GM19043 (cell line): Measurements from ENCODE around the gene HK3.
"Not testable (repeated sequence)": the region's sequence is repeated elsewhere in the genome, so short reads cannot be mapped to it uniquely, and the experiment has no call there.

Source experiments
- ATAC-seq: cut with Tn5 transposase; IDR thresholded peaks from one replicate; pipeline ENCODE4 v1.9.1; 2021; ENCODE audit warnings: low read depth; ENCODE audit not compliant: unreplicated experiment

HK3 gene

DNA sequence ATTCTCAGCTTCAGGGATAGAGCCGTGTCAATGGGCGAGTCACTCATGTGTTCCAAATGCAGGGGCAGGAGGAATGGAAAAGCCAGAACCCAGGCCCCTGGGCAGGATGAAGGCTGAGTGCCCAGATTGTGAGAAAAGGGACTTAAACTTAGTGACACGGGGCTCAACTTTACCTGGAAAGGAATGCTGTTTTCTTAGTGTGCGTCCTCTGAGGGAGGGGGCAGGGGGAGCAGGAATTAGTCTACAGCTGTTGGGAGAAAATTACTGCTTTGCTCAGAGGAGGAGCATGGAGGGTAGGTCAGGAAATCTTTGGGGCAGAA lies 14.6 kb downstream of the HK3 start:
- no peak for ATAC-seq

DNA sequence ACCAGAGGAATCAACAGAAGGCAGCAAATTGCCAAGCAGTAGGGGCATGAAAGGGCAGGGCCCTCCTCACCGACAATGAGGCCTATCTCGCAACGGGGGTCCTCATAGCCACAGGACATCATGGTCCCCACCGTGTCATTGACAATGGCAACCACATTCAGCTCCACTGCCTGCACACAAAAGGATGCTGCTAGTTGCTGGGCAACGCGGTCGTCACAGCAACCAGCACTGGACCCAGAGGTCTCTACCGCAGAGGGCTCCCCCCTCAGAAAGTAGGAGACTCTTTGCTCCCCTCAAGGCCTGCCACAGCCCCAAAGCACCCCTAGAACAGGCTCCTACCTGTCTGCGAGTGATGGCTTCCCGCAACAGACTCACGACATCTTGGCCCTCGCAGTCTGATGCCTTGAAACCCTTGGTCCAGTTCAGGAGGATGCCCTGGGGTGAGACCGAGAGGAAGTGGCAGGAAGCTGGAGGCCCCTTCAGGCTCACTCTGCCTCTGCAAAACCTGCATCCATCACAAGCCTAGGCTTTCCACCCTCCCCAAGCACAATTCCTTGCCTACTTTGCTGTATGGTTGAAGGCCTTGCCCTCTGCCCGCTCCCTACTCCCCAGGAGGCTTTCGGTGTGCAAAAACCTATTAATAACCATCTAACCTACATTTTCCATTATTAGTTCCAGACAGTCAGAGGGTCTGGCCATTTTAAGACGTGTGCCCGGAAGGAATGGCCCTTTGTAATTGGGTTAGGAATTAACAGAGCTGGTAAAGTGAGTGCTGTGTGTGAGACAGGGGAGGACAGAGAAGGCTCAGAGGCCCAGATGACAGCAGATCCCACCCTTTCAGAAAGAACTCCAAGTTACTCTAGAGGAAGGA lies 15.2 kb downstream of the HK3 start:
- no peak for ATAC-seq

DNA sequence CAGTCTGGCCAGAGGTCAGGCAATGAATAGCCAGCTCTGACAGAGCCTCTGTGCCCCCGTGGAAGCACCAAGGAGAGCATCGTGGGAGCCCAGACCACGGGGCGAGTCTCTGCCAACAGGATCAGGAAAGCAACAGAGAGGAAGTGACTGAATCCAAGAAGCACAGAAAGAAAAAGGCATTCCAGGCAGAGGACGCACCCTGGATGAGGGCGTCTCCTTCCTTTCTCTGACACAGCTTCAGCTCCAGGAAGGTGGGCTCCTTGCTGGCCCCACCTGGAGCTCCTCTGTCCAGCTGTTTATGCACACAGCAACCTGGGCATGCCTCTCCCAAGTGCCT lies 16.6 kb downstream of the HK3 start:
- no peak for ATAC-seq

DNA sequence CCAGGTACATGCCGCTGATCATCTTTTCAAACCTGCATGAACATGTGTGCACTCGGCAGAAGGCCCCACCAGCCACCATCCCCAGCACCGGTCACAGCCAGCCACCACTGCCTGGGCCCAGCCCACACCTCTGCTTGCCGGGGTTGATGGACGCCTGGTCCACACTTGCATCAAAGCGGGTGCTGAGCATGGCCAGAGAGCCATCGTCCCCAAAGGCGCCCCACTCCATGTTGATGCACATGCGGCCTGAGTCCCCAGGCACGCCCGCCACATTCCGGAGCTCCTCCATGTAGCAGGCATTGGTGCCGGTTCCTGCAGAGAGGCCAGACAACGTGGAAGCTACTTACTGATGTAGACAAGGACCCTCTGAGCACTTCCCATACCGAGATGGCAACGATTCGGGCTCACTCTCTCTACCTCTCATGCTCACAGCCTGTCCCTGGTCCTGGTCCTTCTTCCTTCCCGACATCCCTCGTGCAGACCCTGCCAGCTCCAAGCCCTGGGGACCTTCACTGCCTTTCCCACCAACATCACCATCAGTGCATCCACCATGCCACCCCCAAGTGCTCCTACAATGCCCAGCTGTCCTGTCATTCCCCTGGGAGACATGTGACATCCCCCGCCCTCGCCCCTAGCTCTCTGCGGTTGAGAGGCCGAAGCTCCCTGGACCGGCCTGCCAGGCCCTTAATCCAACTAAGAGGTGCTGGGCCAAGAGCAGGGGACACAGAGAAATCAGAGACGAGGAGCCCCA lies 17.2 kb downstream of the HK3 start:
- no peak for ATAC-seq

DNA sequence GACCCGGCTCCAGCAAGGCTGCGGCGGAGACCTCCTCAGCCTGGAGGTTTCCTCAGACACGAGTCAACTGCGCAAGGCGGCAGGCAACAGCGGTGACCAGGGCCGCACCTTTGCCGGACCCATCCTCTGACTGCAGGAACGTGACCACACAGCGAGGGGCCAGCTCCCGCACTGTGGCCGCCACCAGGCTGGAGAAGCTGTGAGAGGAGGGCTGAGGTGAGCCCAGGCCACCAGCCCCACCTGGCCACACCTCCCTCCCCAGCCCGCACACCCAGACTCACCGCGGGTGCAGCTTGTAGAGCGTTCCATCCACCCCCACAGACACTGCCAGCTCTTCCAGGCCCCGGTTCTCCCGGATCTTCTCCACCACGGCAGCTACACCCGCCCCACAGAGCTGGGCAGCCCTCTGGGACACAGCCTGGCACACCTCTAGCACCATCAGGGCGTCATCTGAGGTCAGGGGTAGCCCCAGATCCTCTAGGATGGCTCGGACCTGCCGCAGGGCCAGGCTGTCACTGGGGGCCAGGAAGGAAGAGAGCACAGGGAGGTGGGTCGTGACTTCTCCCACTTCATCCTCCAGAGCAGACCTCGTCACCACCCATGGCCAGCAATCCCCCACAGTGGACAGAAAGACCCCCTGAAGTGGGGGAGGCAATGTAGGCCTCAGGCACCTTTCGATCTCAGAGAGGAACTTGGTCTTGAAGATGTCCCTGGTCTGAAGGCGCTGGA lies 18.0 kb downstream of the HK3 start:
- no peak for ATAC-seq

DNA sequence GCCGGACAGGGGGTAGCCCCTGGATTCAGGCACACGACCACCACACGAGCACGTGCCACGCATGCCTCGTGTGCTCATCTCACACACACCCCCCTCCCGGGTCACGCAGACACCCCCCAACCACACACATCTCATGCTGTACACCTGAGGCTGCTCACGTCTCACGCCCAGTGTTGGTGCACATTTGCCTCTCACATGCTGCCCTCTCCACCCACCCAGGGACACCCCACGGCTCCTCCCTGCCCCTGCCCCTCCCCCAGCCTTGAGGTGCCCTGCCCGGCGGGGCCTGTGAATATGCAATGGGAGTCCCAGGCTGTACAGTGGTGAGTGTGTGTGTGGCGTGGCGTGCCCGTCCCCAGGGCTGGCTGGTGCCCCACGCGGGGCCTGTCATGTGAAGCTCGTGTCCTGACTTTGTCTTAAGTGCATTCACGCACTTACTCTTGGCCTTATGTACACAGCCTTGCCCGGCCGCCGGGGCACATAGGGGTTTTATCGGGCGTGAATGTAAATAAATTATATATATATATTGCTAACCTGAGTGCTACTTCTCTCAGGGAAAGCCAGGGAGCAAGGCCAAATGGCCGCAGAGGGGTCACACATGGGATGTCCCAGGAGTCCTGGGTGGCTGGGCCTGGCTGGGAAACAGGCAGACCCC lies 18.7 kb downstream of the HK3 start:
- ATAC-seq: no peak

DNA sequence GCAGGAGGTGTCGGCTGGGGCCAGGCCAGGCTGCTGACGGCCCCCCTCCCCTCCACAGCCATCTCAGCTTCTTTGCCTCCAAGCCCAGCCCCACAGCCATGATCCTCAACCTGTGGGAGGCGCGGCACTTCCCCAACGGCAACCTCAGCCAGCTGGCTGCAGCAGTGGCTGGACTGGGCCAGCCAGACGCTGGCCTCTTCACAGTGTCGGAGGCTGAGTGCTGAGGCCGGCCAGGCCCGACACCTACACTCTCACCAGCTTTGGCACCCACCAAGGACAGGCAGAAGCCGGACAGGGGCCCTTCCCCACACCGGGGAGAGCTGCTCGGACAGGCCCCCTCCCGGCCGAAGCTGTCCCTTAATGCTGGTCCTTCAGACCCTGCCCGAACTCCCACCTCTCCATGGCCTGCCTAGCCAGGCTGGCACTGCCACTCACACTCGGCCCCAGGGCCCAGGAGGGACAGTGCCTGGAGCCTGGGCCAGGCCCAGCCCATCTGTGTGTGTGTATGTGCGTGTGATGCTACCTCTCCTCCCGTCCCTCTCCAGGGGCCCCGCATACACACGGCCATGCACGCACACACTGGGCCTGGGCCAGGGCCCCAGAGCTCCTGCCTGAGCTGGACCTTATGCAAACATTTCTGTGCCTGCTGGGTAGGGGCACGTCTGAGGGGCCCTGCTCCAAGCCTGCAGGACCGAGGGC lies 19.3 kb downstream of the HK3 start:
- ATAC-seq: no peak

DNA sequence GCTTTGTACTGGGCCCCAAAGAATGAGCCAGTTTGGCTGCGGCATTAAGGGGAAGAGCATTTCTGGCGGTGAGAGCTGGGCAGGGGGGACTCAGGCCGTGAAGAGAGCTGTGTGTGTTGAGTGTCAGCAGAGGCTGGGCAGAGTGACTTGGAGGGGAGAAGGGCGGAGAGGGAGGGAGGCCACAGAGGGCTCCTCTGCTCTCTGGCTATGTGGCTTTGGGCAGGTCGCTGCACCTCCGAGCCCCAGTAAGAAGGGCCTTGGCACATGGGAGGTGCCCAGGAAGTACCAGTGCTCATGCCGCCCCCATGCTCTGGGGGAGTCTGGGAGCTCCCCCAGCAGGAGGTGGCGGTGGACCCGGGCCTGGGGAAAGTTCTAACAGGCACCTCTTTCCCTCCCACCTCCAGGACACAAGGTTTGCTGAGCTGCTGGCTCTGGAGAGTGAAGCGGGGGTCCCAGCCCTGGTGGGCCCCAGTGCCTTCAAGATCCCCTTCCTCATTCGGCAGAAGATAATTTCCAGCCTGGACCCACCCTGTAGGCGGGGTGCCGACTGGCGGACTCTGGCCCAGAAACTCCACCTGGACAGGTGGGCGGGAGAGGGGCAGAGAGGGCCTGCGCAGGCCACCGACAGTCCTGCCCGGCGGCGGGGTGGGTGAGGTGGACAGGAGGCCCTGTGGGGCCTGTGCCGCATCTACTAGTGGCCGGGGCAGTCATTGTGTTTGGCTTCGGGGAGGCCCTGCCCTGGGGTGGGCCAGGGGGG lies 20.1 kb downstream of the HK3 start:
- ATAC-seq: no peak

DNA sequence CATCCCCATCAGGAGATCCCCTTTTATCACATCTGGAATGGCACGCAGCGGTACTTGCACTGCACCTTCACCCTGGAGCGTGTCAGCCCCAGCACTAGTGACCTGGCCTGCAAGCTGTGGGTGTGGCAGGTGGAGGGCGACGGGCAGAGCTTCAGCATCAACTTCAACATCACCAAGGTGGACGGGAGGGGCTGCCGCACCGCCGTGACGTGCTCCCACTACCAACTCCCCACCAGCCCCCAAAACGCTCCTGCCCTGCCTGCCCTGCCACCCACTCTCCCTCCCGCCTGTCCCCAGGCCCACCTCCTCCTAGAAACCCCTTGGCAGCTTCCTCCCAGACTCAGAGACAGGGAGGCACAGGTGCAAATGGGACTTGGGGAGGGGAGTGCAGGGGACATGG lies 20.7 kb downstream of the HK3 start:
- ATAC-seq: no peak

DNA sequence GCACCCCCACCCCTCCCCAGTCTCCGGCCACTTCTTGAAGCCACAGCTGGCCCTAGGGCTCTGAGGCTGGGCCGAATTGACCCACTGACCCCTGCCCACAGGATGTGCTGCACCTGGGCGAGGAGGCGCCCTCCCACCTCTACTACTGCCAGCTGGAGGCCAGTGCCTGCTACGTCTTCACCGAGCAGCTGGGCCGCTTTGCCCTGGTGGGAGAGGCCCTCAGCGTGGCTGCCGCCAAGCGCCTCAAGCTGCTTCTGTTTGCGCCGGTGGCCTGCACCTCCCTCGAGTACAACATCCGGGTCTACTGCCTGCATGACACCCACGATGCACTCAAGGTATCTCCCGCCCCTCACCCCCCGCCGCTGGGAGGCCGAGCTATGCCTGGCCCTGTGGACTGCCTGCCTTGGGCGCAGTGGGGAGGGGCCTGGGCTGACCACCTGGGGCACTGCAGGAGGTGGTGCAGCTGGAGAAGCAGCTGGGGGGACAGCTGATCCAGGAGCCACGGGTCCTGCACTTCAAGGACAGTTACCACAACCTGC lies 21.3 kb downstream of the HK3 start:
- no peak for ATAC-seq

DNA sequence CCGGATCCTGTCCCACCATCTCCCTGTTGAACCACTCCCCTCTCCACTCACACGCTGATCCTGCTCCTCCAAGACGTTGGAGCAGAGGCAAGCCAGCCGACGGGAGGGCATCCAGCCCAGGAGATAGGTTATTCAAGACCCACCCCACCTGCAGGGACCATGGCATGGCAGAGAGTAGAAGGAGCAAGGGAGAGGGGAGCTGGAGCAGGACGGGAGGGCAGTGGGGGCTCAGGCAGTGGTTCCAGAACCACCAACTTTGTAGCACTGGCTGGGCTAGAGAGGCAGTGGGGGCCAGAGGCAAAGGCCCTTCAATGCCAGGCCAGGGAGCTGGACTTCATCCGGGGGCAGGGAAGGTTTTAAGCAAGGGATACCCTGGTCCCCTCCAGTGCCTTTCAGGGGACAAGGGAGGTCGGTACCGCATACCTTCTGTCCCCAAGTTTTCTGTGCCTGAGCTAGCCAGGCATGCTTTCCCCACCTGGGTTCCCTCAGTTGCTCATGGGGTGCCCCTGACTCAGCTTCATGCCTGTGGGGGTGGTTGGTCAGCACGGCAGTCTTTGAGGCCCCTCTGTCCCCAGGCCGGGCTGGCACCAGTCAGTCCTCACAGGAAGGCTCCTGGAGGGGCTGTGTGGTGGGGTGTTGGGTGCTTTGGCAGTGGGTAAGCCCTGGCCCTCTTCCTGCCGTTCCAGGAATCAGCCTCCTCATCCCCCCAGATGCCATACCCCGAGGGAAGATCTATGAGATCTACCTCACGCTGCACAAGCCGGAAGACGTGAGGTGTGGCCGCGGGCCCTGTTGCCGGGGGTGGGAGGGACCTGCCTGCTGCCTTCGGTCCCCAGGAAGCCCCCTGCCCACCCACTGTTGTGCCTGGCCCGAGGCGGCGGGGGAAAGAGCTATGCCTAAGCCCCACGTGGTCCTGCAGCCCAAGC lies 22.4 kb downstream of the HK3 start:
- ATAC-seq: no peak

DNA sequence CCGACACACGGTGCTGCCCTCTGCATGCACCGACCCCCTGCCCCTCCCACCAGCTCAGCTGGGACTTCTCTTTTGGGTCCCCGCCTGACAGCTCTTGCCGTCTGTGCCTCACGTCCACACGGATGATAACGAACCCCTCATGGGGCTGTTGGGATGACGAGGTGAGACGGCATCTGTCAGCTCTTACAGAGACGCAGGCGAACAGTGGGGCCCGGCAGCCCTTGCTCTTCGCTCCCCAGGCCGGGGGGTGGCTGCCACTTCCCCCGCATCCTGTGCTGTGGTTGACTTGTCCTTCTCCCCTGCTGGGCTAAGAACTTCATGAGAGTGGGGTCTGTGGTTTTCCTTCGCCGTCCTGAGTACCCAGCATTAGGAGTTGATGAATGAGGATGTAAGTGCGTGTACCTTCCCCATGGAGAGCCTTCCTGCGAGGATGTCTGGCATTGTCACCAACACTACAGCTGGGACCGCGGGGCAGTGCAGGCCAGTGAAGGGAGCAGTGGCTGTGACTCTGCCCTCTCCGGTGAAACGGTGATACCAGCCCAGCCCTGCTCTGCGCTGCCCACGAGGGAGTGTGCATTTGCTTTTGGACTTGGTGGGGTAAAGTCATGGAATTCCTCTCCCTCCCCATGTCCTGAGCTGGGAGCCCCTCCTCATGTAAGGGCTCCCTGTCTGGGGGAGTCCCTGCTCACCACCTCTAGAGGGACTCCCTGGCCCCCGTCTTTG lies 23.2 kb downstream of the HK3 start:
- no peak for ATAC-seq

DNA sequence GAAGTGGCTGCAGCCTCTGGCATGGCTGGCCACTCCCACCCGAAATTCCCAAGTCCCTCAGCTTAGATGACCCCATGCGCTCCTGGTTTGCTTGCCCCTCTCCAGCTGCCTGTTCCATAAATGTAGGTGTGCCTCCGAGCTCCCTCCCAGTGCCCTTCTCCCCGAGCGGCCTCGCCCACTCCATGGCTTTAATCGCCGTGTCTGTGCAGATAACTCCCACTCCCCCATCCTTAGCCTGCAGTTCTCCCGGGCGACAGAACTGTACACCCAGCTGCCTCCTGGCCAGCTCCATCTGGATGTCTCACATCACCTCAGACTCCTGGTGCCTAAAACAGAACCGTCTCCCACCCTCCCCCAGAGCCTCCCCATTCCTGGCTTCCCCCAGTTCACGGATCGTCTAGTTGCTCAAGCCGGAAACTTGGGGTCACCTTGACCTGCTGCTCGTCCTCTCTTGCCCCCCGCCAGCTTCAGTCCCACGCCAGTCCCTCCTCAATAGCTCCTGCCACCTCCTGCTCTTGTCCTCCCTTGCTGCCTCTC lies 24.1 kb downstream of the HK3 start:
- ATAC-seq: no peak

DNA sequence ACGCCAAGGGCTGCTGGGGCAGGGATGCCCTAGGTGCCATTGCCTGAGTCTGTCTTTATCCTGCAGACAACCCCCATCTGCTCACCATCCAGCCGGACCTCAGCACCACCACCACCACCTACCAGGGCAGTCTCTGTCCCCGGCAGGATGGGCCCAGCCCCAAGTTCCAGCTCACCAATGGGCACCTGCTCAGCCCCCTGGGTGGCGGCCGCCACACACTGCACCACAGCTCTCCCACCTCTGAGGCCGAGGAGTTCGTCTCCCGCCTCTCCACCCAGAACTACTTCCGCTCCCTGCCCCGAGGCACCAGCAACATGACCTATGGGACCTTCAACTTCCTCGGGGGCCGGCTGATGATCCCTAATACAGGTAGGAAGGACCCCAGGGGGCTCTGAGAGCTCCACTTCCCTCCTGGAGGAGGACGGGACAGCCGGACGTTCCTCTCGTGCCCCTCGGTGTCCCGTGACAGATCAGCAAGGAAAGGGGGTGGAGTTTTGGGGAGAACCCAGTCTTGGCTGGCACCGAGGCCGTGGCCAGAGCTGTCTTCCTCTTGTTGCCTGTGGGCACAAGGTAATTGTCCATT lies 24.9 kb downstream of the HK3 start:
- ATAC-seq: no peak

DNA sequence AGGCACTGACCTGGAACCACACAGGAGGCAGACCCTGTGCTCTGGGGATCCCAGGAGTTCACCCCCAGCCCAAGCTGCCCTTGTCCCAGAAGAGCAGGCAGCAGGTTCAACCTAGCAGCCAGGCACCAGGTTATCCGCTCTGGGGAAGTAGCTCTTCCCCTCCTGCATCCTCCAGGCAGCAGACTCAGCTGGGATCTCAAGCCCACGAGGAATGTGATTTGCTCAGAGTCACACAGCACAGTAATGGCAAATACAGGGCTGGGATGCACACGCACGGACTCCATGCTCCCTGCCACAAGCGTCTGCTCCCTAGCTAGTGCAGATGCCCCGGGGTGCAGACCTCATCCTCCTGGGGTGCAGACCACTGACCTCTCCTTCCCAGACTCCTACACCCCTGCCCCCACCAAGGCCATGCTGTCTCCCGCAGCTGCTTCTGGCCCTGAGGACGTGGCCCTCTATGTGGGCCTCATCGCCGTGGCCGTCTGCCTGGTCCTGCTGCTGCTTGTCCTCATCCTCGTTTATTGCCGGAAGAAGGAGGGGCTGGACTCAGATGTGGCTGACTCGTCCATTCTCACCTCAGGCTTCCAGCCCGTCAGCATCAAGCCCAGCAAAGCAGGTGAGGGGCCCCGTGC lies 25.5 kb downstream of the HK3 start:
- ATAC-seq: no peak

DNA sequence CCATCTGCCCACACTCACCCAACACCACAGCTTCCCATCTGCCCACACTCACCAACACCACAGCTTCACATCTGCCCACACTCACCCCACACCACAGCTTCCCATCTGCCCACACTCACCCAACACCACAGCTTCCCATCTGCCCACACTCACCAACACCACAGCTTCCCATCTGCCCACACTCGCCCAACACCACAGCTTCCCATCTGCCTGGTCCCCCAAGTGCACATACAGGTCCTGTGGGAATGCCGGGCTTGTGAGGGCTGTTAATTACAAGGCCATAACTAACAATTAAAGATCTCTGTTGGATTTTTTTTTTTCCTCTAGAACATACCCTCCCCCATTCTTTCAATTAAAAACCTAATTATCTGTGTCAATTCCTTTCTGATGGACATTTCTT lies 26.1 kb downstream of the HK3 start:
- ATAC-seq: not testable (repeated sequence)

DNA sequence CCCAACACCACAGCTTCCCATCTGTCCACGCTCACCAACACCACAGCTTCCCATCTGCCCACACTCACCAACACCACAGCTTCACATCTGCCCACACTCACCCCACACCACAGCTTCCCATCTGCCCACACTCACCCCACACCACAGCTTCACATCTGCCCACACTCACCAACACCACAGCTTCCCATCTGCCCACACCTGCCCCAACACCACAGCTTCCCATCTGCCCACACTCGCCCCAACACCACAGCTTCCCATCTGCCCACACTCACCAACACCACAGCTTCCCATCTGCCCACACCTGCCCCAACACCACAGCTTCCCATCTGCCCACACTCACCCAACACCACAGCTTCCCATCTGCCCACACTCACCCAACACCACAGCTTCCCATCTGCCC lies 26.6 kb downstream of the HK3 start:
- ATAC-seq: not testable (repeated sequence)
